Spinal cord (tissue), 10 donors: ENCODE measurements around the gene GOLGB1. TPM values are rescaled to one million over a fixed set of nuclear protein-coding genes. Genes with fewer than 3 reads are reported as not detected.
A peak's percentile ranks its signal among the peaks of the same experiment; 100 is the strongest.

Experiments
- DNase-seq, 6 donors: peaks; one replicate each; pipeline versions ENCODE4 v3.0.0 to v3.0.0-alpha.2; 2013 to 2015; ENCODE audit warnings: low spot score in 6 of 6, low read depth in 4 of 6
- H3K27ac ChIP-seq: one replicate; pipeline ENCODE4 v1.5.1; 2013; ENCODE audit warnings: low read depth, low read length, control low read depth
- H3K27me3 ChIP-seq: one replicate; pipeline ENCODE4 v1.6.1; 2013; ENCODE audit warnings: low read length; ENCODE audit not compliant: control insufficient read depth, insufficient read depth
- H3K36me3 ChIP-seq: one replicate; pipeline ENCODE4 v1.6.1; 2013; ENCODE audit warnings: low read length; ENCODE audit not compliant: control insufficient read depth, insufficient read depth
- H3K4me1 ChIP-seq: one replicate; pipeline ENCODE4 v1.6.1; 2013; ENCODE audit warnings: low read length; ENCODE audit not compliant: control insufficient read depth, insufficient read depth
- H3K4me3 ChIP-seq: one replicate; pipeline ENCODE4 v1.5.1; 2013; ENCODE audit warnings: low read depth, low read length, control low read depth
- H3K9me3 ChIP-seq: one replicate; pipeline ENCODE4 v1.6.1; 2013; ENCODE audit warnings: low read length; ENCODE audit not compliant: control insufficient read depth, insufficient read depth
- WGBS: methylation state at CpG from one replicate; pipeline ENCODE4 v1.1.5; 2013; ENCODE audit warnings: missing lambda C conversion rate; ENCODE audit not compliant: insufficient coverage; 5-methylcytosine and 5-hydroxymethylcytosine counted together
- polyA plus RNA-seq, 2 donors: library from polyadenylated mRNA; unstranded; fragments of 120-200 nt; gene quantifications; one replicate each; pipeline ENCODE4 v1.2.1, GENCODE V29; 2013; ENCODE audit not compliant: insufficient read length in 2 of 2
- total RNA-seq, 2 donors: library from RNA; depleted of rRNA in 1 of 2; stranded (reverse); fragments of 120-200 nt in 1 of 2; fragments of >200 nt in 1 of 2; gene quantifications; one replicate each; pipeline versions ENCODE4 v1.2.3 to v1.2.4, GENCODE V29; 2013 to 2014
- donor health status: healthy.

Gene GOLGB1
- total and polyA plus RNA-seq, 4 donors: 40.0 to 74.3 (median 48.0) TPM

DNA sequence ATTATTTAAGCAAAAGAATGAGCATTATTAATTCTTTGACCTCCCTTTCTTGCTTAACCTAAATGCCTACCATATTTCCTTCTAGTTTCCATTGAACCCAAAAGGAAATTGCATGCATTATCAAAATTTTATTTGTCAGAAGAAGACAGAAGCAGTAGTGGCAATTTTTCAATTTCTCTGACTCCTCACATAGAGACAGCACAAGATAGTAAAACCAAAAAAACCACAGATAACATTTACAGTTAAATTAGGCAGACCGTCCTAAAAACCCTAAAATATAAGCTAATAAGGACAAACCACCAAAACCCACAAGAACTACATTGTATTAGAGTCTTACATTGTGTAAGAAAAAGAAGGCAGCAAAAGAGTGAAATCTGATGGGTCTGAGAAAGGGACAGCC, 27.1 kb downstream of the GOLGB1 start:
- DNase-seq: no peak
- peaks cover 13% of the 10 kb centered on the region for H3K36me3 ChIP-seq

DNA sequence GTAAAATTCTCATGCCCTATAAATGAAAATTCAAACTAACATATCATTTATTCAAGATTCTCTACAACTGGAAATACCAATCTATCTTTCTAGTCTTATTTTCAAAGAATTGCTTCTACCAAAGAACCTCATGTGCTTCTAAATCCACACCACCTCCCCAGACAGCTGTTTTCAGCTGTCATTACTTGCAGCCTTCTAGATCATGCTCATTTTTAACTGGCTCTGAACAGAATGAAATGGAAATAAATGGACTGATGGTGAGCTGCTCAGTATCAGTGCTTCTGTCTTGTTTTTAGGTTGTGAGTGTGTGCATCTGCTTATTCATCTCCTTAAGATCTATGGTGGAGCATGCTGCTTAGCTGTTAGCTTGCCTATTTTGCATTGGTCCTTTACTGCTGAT, 29.4 kb downstream of the GOLGB1 start:
- H3K27ac ChIP-seq: no peak overlapping the region
- H3K4me1 ChIP-seq: no peaks in the 10 kb centered on the region
- H3K9me3 ChIP-seq: no peaks in the 10 kb centered on the region
- H3K36me3 ChIP-seq: peaks cover 17% of the 10 kb centered on the region
- no peak for DNase-seq
- no peaks in the 10 kb centered on the region for H3K27me3 ChIP-seq
- no peak overlapping the region for H3K4me3 ChIP-seq

More for the DNA sequence above, 27.1 kb downstream of the GOLGB1 start:
- Histone ChIP-seq H3K9me3 (no peaks in the 10 kb centered on the region), H3K4me3 (no peak overlapping the region), H3K4me1 (no peaks in the 10 kb centered on the region), H3K27me3 (no peaks in the 10 kb centered on the region), H3K27ac (no peak overlapping the region)
- WGBS: no CpG with 5 or more reads among the region's 1 CpG

DNA sequence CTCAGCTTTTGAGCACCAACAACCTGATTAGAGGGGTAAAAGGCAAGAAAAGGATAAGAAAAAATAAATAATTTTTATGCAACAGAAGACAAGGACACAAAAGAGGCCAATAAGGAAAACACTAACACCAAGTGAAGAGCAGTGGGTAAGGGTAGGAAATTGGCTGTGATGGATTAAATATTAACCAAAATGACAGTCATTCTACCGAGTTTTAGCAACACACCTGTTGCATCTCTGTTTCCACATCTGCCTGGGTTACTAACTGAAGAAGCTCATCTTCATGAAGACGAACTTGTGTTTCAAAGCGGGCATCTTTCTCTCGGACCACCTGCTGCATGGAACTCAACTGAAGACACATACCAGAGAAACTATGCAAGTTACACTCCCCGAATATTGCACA, 30.1 kb downstream of the GOLGB1 start:
- DNase-seq: no peak
- WGBS: 80% methylated on average over 1 of the region's 5 CpGs
- Histone ChIP-seq H3K27me3 (no peaks in the 10 kb centered on the region), H3K27ac (no peak overlapping the region), H3K9me3 (no peaks in the 10 kb centered on the region), H3K36me3 (peaks cover 14% of the 10 kb centered on the region), H3K4me3 (no peak overlapping the region), H3K4me1 (no peaks in the 10 kb centered on the region)

DNA sequence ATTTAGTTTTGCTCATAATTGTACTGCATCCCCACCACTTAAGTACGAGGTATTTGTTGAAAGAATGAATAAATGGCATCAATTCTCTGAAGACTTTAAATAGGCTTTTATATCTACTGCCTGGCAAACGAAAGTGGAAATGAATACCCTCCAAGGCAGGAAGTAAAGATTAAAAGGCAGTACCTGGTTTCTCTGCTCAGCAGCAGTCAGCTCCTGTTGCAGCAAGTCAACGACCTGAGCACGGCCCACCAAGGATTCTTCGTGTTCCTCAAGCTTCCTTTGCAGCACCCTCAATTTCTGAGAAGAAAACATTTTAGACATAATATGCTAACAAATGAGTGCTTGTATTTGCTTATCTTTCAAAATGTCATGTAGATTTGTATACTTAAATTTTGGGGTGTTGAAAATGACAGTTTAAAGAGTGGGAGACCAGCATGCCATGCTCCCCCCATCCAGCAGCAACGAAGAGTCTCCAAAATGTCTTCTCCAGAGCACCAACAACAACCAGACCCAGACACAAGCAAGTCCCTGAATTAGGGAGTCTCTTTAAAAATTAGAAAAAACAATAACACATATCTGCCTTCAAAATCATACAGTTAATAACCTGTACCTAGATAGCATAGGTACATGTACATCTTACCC, 31.2 kb downstream of the GOLGB1 start:
- WGBS: no CpG with 5 or more reads among the region's 6 CpGs
- Histone ChIP-seq H3K4me1 (no peaks in the 10 kb centered on the region), H3K36me3 (peaks cover 14% of the 10 kb centered on the region), H3K27ac (no peak overlapping the region), H3K4me3 (no peak overlapping the region), H3K9me3 (no peaks in the 10 kb centered on the region), H3K27me3 (no peaks in the 10 kb centered on the region)
- no peak for DNase-seq

DNA sequence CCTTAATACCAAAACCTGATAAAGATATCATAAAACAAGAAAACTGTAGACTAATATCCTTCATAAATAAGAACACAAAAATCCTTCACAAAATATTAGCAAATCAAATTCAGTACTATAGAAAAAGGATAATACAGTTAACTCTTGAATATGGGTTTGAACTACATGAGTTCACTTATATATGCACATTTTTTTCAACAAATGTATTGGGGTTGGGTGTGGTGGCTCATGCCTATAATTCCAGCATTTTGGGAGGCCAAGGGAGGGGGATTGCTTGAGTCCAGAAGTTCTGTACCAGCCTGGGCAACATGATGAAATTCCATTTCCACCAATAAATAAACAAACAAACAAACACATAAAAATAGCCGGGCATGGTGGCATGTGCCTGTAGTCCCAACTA, 39.2 kb downstream of the GOLGB1 start:
- Histone ChIP-seq H3K4me1 (no peaks in the 10 kb centered on the region), H3K27me3 (no peaks in the 10 kb centered on the region), H3K27ac (no peak overlapping the region), H3K9me3 (no peaks in the 10 kb centered on the region), H3K36me3 (peaks cover 7% of the 10 kb centered on the region), H3K4me3 (no peak overlapping the region)
- no peak for DNase-seq
- no CpG with 5 or more reads among the region's 1 CpG for WGBS

DNA sequence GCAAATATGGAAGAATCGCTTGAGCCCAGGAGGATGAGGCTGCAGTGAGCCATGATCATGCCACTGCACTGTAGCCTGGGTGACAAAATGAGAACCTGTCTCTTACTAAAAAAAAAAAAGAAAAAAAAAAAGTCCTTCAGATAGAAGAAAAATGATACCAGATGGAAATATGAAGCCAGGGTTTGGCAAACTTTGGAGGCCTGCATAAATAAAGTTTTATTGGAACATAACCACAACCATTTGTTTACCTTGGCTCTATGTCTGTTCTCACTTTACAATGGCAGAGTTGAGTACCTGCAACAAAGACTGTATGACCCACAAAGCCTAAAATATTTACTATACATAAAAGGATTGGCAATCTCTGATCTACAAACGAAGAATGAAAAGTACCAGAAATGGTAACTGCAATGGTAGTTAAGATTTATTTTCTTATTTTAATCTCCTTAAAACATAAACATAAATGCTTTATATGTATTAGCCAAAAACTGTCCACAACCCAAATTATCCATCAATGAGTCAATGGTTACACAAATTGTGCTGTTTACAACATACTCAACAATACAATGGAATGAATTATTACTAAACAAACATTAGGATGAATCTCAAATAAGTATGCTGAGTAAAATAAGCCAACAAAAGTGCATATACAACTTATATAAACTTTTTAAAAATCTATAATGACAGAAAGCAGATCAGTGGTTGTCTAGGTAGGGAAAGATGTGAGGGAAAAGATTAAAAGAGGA, 41.8 kb downstream of the GOLGB1 start:
- Histone ChIP-seq H3K36me3 (peaks cover under 1% of the 10 kb centered on the region), H3K4me1 (no peaks in the 10 kb centered on the region), H3K9me3 (no peaks in the 10 kb centered on the region), H3K27ac (no peak overlapping the region), H3K4me3 (no peak overlapping the region), H3K27me3 (no peaks in the 10 kb centered on the region)
- no CpG with 5 or more reads among the region's 2 CpGs for WGBS
- DNase-seq: no peak

DNA sequence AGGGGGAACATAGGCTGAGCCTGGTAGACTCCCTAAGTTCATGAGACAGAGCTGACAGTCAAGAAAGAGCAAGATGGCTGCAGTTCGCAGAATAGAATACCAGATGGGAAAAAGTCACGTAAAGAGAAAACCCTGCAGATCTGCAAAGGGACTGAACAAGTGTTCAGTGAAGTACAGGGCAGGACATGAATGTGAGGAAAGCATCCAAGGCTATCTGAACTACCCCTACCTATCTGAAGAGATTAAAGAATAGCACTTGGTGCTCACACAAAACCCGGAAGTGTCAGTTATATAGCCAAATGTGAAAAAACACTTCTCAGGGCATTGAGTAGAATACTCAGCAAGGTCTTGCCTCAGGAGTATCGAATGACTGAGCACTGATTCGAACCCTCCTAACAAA, 44.0 kb downstream of the GOLGB1 start:
- Histone ChIP-seq H3K4me1 (no peaks in the 10 kb centered on the region), H3K9me3 (no peaks in the 10 kb centered on the region), H3K4me3 (no peak overlapping the region), H3K27me3 (no peaks in the 10 kb centered on the region), H3K36me3 (no peaks in the 10 kb centered on the region), H3K27ac (no peak overlapping the region)
- DNase-seq: no peak
- WGBS: 96% methylated on average over 4 of the region's 5 CpGs

DNA sequence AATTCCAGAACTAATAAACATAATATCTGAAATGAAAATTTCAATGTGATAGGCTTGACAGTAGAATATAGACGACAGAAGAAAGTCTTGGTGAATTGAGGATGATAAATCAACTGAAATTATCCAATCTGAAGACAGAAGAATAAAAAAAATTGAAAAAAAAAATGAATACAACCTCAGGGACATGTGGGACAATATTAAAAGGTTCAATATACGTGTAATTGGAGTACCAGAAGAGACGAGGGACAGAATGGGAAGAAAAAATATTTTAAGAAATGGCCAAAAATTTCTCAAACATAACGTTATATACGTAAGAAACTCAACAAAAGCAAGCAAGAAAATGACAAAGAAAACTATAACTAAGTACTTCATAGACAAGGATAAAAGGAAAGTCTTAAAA, 45.6 kb downstream of the GOLGB1 start:
- Histone ChIP-seq H3K4me1 (no peaks in the 10 kb centered on the region), H3K9me3 (no peaks in the 10 kb centered on the region), H3K27me3 (no peaks in the 10 kb centered on the region), H3K4me3 (no peak overlapping the region), H3K27ac (no peak overlapping the region), H3K36me3 (no peaks in the 10 kb centered on the region)
- WGBS: no CpG with 5 or more reads among the region's 5 CpGs
- DNase-seq: no peak

DNA sequence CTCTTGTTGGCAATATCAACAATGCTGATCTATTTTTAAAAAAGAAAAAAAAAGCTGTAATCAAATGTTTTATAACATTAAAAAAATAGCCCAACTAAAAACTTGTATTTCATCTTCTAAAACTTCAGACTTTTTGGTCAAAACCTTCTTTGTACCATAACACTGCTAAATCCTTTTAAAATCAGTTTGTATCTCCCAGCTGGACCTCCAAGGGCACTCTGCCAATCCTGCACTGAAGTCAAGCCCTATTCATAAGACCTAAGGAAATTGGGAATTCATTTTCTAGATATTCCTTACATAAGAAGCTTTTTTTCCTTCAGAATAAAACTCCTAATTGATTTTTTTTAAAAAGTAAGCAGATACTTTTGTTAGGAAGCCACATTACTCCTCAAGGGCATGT, 50.6 kb downstream of the GOLGB1 start:
- peak in 1 of 6 donors; percentile 25 for DNase-seq
- Histone ChIP-seq H3K9me3 (no peaks in the 10 kb centered on the region), H3K36me3 (peaks cover under 1% of the 10 kb centered on the region), H3K4me1 (no peaks in the 10 kb centered on the region), H3K27me3 (no peaks in the 10 kb centered on the region), H3K4me3 (no peak overlapping the region), H3K27ac (no peak overlapping the region)

DNA sequence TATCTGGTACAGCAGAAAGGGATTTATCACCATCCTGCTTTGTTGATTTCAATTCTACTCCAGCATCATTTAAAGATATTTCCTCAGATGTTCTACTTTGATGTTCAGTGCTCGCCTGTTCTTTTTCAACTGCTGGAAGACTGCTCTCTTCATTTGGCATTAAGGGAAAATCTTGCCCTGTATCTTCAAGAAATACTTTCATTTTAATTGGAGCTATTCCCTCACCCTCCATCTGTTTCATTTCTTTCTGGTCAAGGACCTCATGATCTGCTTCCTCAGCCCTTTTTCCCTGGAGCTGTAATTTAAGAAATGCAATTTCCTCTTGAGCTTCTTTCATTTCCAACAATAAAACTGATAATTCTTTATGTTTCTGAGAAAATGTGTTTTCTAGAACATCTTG, 51.1 kb downstream of the GOLGB1 start:
- 100% methylated on average over 1 of the region's 1 CpG for WGBS
- Histone ChIP-seq H3K36me3 (peaks cover 3% of the 10 kb centered on the region), H3K9me3 (no peaks in the 10 kb centered on the region), H3K27me3 (no peaks in the 10 kb centered on the region), H3K27ac (no peak overlapping the region), H3K4me1 (no peaks in the 10 kb centered on the region), H3K4me3 (no peak overlapping the region)
- DNase-seq: no peak
